PC-9 (cell line): ENCODE results near the gene OR8K1.

Source experiments
- EZH2 ChIP-seq: fragments of 200-600 bp; sonication (generic); IDR thresholded peaks from 2 replicates; pipeline ENCODE4 v1.8.0; 2017; ENCODE audit warnings: antibody characterized with exemption, low read depth
- TF ChIP-seq, protein P1 (sequence below): fragments of 200-600 bp; sonication (generic); conservative IDR thresholded peaks from 2 replicates; pipeline ENCODE4 v1.6.1; 2017; ENCODE audit warnings: mixed run types, antibody characterized with exemption, mild to moderate bottlenecking, moderate library complexity

- TF ChIP-seq, protein P1, sequence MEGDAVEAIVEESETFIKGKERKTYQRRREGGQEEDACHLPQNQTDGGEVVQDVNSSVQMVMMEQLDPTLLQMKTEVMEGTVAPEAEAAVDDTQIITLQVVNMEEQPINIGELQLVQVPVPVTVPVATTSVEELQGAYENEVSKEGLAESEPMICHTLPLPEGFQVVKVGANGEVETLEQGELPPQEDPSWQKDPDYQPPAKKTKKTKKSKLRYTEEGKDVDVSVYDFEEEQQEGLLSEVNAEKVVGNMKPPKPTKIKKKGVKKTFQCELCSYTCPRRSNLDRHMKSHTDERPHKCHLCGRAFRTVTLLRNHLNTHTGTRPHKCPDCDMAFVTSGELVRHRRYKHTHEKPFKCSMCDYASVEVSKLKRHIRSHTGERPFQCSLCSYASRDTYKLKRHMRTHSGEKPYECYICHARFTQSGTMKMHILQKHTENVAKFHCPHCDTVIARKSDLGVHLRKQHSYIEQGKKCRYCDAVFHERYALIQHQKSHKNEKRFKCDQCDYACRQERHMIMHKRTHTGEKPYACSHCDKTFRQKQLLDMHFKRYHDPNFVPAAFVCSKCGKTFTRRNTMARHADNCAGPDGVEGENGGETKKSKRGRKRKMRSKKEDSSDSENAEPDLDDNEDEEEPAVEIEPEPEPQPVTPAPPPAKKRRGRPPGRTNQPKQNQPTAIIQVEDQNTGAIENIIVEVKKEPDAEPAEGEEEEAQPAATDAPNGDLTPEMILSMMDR: no peak
- no peak for TF ChIP-seq EZH2
Measured at GRCh38 chr11:56331861-56332491, 13.9 kb upstream of the OR8K1 start.
